ENCODE data around the gene GDNF. TPM values are rescaled to one million over a fixed set of nuclear protein-coding genes. Genes with fewer than 3 reads are reported as not detected.

Gene GDNF
- total RNA-seq: 0.04 TPM in 1 of 2 replicates, not detected in the other

GRCh38 chr5:37839407-37840052, at the start of gene GDNF:
Gene GDNF (minus strand): TSS chr5:37840041. CDS start chr5:37834796, 5,245 bp downstream.

Measured in hair follicular keratinocyte (primary cell).